HG02763 (cell line): ENCODE data around the gene APBA1.

Experiments
- ATAC-seq: cut with Tn5 transposase; IDR thresholded peaks from one replicate; pipeline ENCODE4 v1.9.1; 2021; ENCODE audit warnings: mild to moderate bottlenecking, moderate library complexity; ENCODE audit not compliant: unreplicated experiment

APBA1 gene

GRCh38 chr9:69579760-69580581 is 92.2 kb downstream of the APBA1 start:
- no peak for ATAC-seq

- ATAC-seq = no peak
Observed at GRCh38 chr9:69579032-69579758, 93.0 kb downstream of the APBA1 start.

GRCh38 chr9:69578026-69578425 is 94.1 kb downstream of the APBA1 start:
- ATAC-seq = no peak

- ATAC-seq = no peak
Observed at GRCh38 chr9:69577123-69577522, 95.0 kb downstream of the APBA1 start.

- ATAC-seq = no peak
Observed at GRCh38 chr9:69574057-69574456, 98.1 kb downstream of the APBA1 start.

GRCh38 chr9:69573651-69574050 is 98.5 kb downstream of the APBA1 start:
- ATAC-seq = no peak

- no peak for ATAC-seq
Observed at GRCh38 chr9:69572611-69573010, 99.6 kb downstream of the APBA1 start.

GRCh38 chr9:69571032-69571431 is 101.1 kb downstream of the APBA1 start:
- no peak for ATAC-seq

GRCh38 chr9:69569738-69570451 is 102.3 kb downstream of the APBA1 start:
- no peak for ATAC-seq

- ATAC-seq = no peak
Observed at GRCh38 chr9:69564557-69564956, 107.6 kb downstream of the APBA1 start.

- ATAC-seq = no peak
Observed at GRCh38 chr9:69559126-69559525, 113.0 kb downstream of the APBA1 start.

- ATAC-seq = no peak
Observed at GRCh38 chr9:69556707-69557106, 115.5 kb downstream of the APBA1 start.

GRCh38 chr9:69555802-69556201 is 116.4 kb downstream of the APBA1 start:
- no peak for ATAC-seq

- ATAC-seq = no peak
Observed at GRCh38 chr9:69554945-69555344, 117.2 kb downstream of the APBA1 start.

- no peak for ATAC-seq
Observed at GRCh38 chr9:69549310-69550202, 122.6 kb downstream of the APBA1 start.

GRCh38 chr9:69548681-69549080 is 123.5 kb downstream of the APBA1 start:
- no peak for ATAC-seq

- ATAC-seq = no peak
Observed at GRCh38 chr9:69546265-69546664, 125.9 kb downstream of the APBA1 start.

- ATAC-seq = no peak
Observed at GRCh38 chr9:69542942-69543704, 129.0 kb downstream of the APBA1 start.

- no peak for ATAC-seq
Observed at GRCh38 chr9:69542058-69542457, 130.1 kb downstream of the APBA1 start.

GRCh38 chr9:69535911-69536310 is 136.3 kb downstream of the APBA1 start:
- ATAC-seq = no peak
